ACC112 (cell line): Measurements from ENCODE around the gene FBXW2.
"Not testable (repeated sequence)": the region's sequence is repeated elsewhere in the genome, so short reads cannot be mapped to it uniquely, and the experiment has no call there.

ENCODE experiments used
- H2AFZ ChIP-seq: fragments of 200-600 bp; sonication (generic); one replicate; pipeline ENCODE4 v1.6.0; 2017; ENCODE audit warnings: antibody characterized with exemption, low read length; ENCODE audit not compliant: unreplicated experiment
- H3K27ac ChIP-seq: fragments of 200-600 bp; sonication (generic); 2 replicates; pipeline ENCODE4 v1.5.1; 2014; ENCODE audit warnings: low read depth, mild to moderate bottlenecking, antibody characterized with exemption, low read length, moderate library complexity
- H3K27me3 ChIP-seq: fragments of 200-600 bp; sonication (generic); 2 replicates; pipeline ENCODE4 v1.6.1; 2014; ENCODE audit warnings: mild to moderate bottlenecking, antibody characterized with exemption, low read length, moderate library complexity, mixed read lengths; ENCODE audit not compliant: insufficient read depth
- H3K36me3 ChIP-seq: fragments of 200-600 bp; sonication (generic); 2 replicates; pipeline ENCODE4 v1.6.1; 2016; ENCODE audit warnings: mild to moderate bottlenecking, antibody characterized with exemption, low read length, moderate library complexity, mixed read lengths; ENCODE audit not compliant: insufficient read depth
- H3K4me1 ChIP-seq: fragments of 200-600 bp; sonication (generic); one replicate; pipeline ENCODE4 v1.6.1; 2016; ENCODE audit warnings: low read length, mixed read lengths; ENCODE audit not compliant: insufficient read depth, unreplicated experiment, control insufficient read depth
- H3K4me3 ChIP-seq: fragments of 200-600 bp; sonication (generic); 2 replicates; pipeline ENCODE4 v1.5.1; 2014; ENCODE audit warnings: mild to moderate bottlenecking, low read depth, low read length
- H3K79me2 ChIP-seq: fragments of 200-600 bp; sonication (generic); one replicate; pipeline ENCODE4 v1.6.0; 2016; ENCODE audit warnings: low read length; ENCODE audit not compliant: control insufficient read depth, unreplicated experiment, insufficient read depth

The FBXW2 gene

DNA sequence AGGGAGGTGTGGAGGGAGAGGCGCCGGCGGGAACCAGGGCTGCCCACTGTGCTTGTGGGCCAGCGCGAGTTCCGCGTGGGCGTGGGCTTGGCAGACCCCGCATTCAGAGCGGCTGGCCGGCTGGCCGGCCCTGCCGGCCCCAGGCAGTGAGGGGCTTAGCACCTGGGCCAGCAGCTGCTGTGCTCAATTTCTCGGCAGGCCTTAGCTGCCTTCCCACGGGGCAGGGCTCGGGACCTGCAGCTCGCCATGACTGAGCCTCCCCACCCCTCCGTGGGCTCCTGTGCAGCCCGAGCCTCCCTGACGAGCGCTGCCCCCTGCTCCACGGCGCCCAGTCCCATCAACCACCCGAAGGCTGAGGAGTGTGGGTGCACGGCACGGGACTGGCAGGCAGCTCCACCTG is 46.9 kb downstream of the FBXW2 start:
- not testable (repeated sequence) for H3K27ac ChIP-seq

DNA sequence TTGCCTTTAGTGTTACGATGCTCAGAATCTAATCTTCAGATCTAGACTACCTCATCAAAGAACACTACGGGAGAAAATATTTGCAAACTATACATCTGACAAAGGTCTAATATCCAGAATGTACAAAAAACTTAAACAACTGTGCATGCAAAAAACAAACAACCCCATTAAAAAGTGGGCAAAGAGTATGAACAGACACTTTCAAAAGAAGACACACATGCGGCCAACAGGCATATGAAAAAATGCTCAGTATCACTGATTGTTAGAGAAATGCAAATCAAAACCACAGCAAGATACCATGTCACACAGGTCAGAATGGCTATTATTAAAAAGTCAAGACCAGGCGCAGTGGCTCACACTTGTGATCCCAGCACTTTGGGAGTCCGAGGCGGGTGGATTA is 47.9 kb downstream of the FBXW2 start:
- Histone ChIP-seq H3K4me3 (no peak overlapping the region), H3K36me3 (no peaks in the 10 kb centered on the region), H3K27ac (no peak overlapping the region), H3K79me2 (no peaks in the 10 kb centered on the region), H3K27me3 (no peaks in the 10 kb centered on the region), H3K4me1 (peaks cover 10% of the 10 kb centered on the region), H2AFZ (no peak overlapping the region)

More for the DNA sequence above, 46.9 kb downstream of the FBXW2 start:
- H3K4me3 ChIP-seq, H3K36me3 ChIP-seq, H3K27me3 ChIP-seq, H3K79me2 ChIP-seq, H2AFZ ChIP-seq, H3K4me1 ChIP-seq: not testable (repeated sequence)

GRCh38 chr9:120742951-120743416 is 50.2 kb downstream of the FBXW2 start:
- Histone ChIP-seq H3K79me2 (no peaks in the 10 kb centered on the region), H3K27ac (no peak overlapping the region), H3K4me1 (peaks cover 10% of the 10 kb centered on the region), H2AFZ (no peak overlapping the region), H3K36me3 (no peaks in the 10 kb centered on the region), H3K27me3 (no peaks in the 10 kb centered on the region), H3K4me3 (no peak overlapping the region)

DNA sequence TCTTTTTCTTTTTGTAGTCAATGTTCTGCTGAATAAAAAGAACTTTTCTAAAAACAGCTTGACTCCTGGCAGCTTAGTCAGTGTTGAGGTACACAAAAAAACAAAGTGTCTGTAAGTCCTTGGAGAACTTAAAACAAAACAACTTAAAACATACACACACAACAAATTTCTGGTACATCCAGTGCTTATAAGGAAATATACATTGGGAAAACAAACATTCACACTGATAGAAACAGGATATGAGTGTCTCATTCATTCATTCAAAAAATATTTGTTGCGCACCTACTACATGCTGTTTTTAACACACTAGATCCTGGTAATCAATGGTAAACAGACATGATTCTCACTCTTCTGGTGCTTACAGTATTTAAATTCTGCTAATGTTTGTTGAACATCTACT is 51.5 kb downstream of the FBXW2 start:
- Histone ChIP-seq H3K27me3 (no peaks in the 10 kb centered on the region), H3K27ac (peak overlapping the region; percentile 42)

GRCh38 chr9:120741191-120741590 is 52.0 kb downstream of the FBXW2 start:
- H3K27me3 ChIP-seq, result no peaks in the 10 kb centered on the region
- no peak overlapping the region for H3K4me3 ChIP-seq
- no peaks in the 10 kb centered on the region for H3K36me3 ChIP-seq
- H2AFZ ChIP-seq, result peak overlapping the region; percentile 36
- peaks cover 10% of the 10 kb centered on the region for H3K4me1 ChIP-seq
- H3K27ac ChIP-seq, result peak overlapping the region; percentile 42
- H3K79me2 ChIP-seq, result no peaks in the 10 kb centered on the region

More for the DNA sequence above, 51.5 kb downstream of the FBXW2 start:
- H3K4me1 ChIP-seq, result peaks cover 10% of the 10 kb centered on the region
- H3K4me3 ChIP-seq, result no peak overlapping the region
- H2AFZ ChIP-seq, result peak overlapping the region; percentile 3
- no peaks in the 10 kb centered on the region for H3K79me2 ChIP-seq
- no peaks in the 10 kb centered on the region for H3K36me3 ChIP-seq

- Histone ChIP-seq H3K4me1 (peaks cover 13% of the 10 kb centered on the region), H3K27ac (no peak overlapping the region), H3K79me2 (no peaks in the 10 kb centered on the region), H3K36me3 (no peaks in the 10 kb centered on the region), H3K27me3 (no peaks in the 10 kb centered on the region), H3K4me3 (no peak overlapping the region), H2AFZ (no peak overlapping the region)
Observed at GRCh38 chr9:120740132-120740531, 53.1 kb downstream of the FBXW2 start.

DNA sequence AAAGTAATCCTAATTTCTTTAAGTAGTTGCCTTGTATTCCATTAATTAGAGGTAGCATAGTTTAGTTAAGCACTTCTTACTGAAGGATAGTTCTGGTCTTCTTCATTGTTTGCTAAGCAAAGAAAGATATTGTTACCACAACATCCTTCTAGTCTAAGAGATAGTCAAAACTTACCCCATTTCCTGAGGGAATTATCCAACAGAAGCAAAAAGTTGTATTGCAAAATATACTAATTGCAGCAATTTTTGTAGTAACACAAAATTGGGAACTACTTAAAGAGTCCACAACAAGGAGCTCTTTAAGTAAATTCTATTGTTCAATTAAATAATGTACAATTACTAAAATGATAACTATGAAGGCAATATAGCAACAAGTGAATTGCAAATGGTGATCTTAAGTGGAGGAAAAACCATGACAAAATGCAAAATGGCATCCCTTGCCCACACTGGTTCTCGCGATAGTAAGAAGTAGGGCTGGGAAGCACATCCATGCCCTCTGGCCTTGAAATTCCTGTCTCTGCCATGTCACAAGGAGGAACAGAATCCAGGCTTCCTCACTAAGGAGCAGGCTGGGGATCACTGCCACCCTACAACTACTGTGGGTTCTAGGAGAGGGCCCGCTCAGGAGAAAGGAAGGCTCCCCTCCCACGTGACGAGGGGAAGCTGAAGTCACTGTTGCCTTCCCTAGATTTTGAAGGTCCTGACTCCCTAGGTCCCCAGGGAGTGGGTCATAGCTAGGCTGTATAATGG is 55.6 kb downstream of the FBXW2 start:
- Histone ChIP-seq H3K27me3 (no peaks in the 10 kb centered on the region), H3K27ac (no peak overlapping the region), H3K4me1 (peaks cover 19% of the 10 kb centered on the region), H3K36me3 (no peaks in the 10 kb centered on the region), H2AFZ (no peak overlapping the region), H3K4me3 (no peak overlapping the region), H3K79me2 (no peaks in the 10 kb centered on the region)

DNA sequence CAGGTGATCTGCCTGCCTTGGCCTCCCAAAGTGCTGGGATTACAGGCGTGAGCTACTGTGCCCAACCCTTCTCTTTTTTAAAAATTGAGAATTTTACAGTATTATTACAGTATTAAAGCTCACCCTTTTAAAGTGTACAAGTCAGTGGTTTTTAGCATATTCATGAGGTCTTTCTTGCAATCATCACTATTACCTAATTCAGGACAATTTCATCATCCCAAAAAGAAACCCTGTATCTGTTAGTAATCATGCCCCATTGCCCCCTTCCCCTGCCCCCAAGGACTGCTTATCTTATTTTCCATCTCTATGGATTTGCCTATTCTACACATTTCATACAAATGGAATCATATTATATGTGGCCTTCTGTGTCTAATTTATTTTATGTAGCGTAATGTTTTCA is 56.3 kb downstream of the FBXW2 start:
- Histone ChIP-seq H3K4me3 (no peak overlapping the region), H3K27ac (no peak overlapping the region), H3K4me1 (peaks cover 18% of the 10 kb centered on the region)

GRCh38 chr9:120735415-120736126 is 57.6 kb downstream of the FBXW2 start:
- Histone ChIP-seq H3K27me3 (no peaks in the 10 kb centered on the region), H2AFZ (no peak overlapping the region), H3K4me1 (peaks cover 20% of the 10 kb centered on the region), H3K4me3 (no peak overlapping the region), H3K27ac (no peak overlapping the region), H3K36me3 (no peaks in the 10 kb centered on the region), H3K79me2 (no peaks in the 10 kb centered on the region)

More for the DNA sequence above, 56.3 kb downstream of the FBXW2 start:
- no peaks in the 10 kb centered on the region for H3K79me2 ChIP-seq
- H2AFZ ChIP-seq, result no peak overlapping the region
- H3K27me3 ChIP-seq, result no peaks in the 10 kb centered on the region
- H3K36me3 ChIP-seq, result no peaks in the 10 kb centered on the region

DNA sequence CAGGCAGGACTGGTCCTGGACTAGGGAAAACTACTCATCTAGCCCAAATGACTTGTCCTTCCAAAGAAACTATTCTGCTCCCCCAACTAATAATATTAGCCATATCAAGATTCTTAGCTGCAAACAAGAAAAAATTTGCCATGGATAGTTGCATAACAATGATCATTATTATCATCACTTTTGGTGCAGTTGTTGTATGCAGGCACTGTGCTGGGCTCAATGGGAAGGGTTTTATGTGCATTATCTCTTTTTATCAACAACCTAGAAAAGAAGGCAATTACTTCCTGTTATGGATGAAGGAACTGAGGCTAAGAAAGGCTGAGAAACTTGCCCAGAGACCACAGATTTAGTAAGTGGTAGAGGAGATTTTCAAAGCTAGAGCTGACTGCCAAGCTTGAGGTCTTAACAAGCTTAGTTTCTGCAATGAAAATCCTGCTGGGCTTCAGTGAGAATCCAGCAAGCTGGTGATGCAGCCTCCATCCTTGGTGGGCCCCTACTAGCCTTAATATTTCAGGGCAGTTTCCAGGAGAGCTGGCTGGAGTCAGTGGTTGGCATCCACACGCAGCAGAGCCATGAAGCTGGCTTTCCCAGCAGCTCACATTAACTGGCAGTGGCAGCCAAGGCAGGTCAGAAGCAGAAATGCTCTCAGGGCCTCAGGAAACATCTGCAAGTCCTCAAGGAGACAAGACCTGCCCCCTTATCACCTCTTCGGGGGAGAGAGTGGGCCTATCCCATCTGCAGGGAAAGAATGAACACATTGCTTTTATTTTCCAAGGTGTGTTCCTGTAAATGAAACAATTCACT is 58.4 kb downstream of the FBXW2 start:
- Histone ChIP-seq H3K4me1 (peaks cover 25% of the 10 kb centered on the region), H2AFZ (no peak overlapping the region), H3K4me3 (no peak overlapping the region), H3K36me3 (no peaks in the 10 kb centered on the region), H3K27me3 (no peaks in the 10 kb centered on the region), H3K79me2 (no peaks in the 10 kb centered on the region), H3K27ac (no peak overlapping the region)
